H1 (cell line): ENCODE results near the gene VIPR2. TPM values are rescaled to one million over a fixed set of nuclear protein-coding genes. Genes with fewer than 3 reads are reported as not detected.

Experiments used
- CTCF ChIA-PET: fragments of 300-600 bp; sonication (Branson Sonifier 250); formaldehyde crosslinking; loops from one replicate; lab custom pipeline; 2021; ENCODE audit not compliant: partially characterized antibody; lab: Charles Lee
- POLR2A ChIA-PET: fragments of 300-600 bp; sonication (Branson Sonifier 250); formaldehyde crosslinking; loops from one replicate; lab custom pipeline; 2021; ENCODE audit warnings: inconsistent platforms; ENCODE audit not compliant: partially characterized antibody; lab: Charles Lee
- DNase-seq, 2 experiments: peaks; one replicate each; pipeline versions ENCODE4 v3.0.0 to v3.0.0-alpha.2; 2010 to 2022; ENCODE audit warnings: low spot score in 2 of 2, low read depth in 1 of 2, mixed read lengths in 1 of 2
- FAIRE-seq: peaks from 2 replicates; lab custom pipeline; 2011; peaks lifted over from hg19 to GRCh38; lab: Jason Lieb, UNC
- H2AFZ ChIP-seq: 2 replicates; pipeline ENCODE4 v1.8.1; 2012; ENCODE audit warnings: low read length, inconsistent platforms
- H2AK5ac ChIP-seq: 2 replicates; pipeline ENCODE4 v1.6.1; 2013; ENCODE audit warnings: low read depth, low read length
- H2BK120ac ChIP-seq: replicated peaks from 2 replicates; pipeline ENCODE3; 2013; ENCODE audit warnings: low read depth, low read length, inconsistent platforms
- H2BK12ac ChIP-seq: 2 replicates; pipeline ENCODE4 v1.6.1; 2013; ENCODE audit warnings: low read depth, low read length
- H2BK15ac ChIP-seq: 2 replicates; pipeline ENCODE4 v1.6.1; 2013; ENCODE audit warnings: low read length
- H2BK20ac ChIP-seq: 2 replicates; pipeline ENCODE4 v1.6.1; 2013; ENCODE audit warnings: low read length
- H2BK5ac ChIP-seq: 2 replicates; pipeline ENCODE4 v1.6.1; 2013; ENCODE audit warnings: low read depth, low read length
- H3K14ac ChIP-seq: 2 replicates; pipeline ENCODE4 v1.6.1; 2013; ENCODE audit warnings: inconsistent platforms; ENCODE audit not compliant: insufficient read length
- H3K18ac ChIP-seq: 2 replicates; pipeline ENCODE4 v1.6.1; 2013; ENCODE audit warnings: low read length; ENCODE audit errors: extremely low read depth
- H3K23ac ChIP-seq: 2 replicates; pipeline ENCODE4 v1.6.1; 2013; ENCODE audit warnings: inconsistent platforms; ENCODE audit not compliant: insufficient read length
- H3K23me2 ChIP-seq: 2 replicates; pipeline ENCODE4 v1.6.1; 2013; ENCODE audit warnings: low read depth, low read length
- H3K27ac ChIP-seq: 2 replicates; pipeline ENCODE4 v1.6.1; 2011; ENCODE audit warnings: low read depth, low read length, inconsistent platforms
- H3K27me3 ChIP-seq, 4 experiments: replicated peaks in 1 of 4; 1 replicate in 1 of 4; 2 replicates in 3 of 4; pipeline versions ENCODE4 v1.6.1 to v1.8.1; 2011 to 2013; ENCODE audit warnings: low read length in 3 of 4, mild to moderate bottlenecking in 3 of 4, inconsistent platforms in 2 of 4, mixed read lengths in 2 of 4, moderate library complexity in 1 of 4; ENCODE audit not compliant: control insufficient read depth in 3 of 4, insufficient read depth in 3 of 4; ENCODE audit errors: extremely low read depth in 1 of 4
- H3K36me3 ChIP-seq, 4 experiments: 2 replicates each; pipeline versions ENCODE4 v1.6.1 to v1.8.1; 2011 to 2013; ENCODE audit warnings: mild to moderate bottlenecking in 4 of 4, low read length in 3 of 4, moderate library complexity in 2 of 4, control low read depth in 1 of 4, inconsistent platforms in 1 of 4; ENCODE audit not compliant: insufficient read depth in 4 of 4, control insufficient read depth in 2 of 4
- H3K4ac ChIP-seq: replicated peaks from 2 replicates; pipeline ENCODE3; 2013; ENCODE audit warnings: low read length, low read depth, mixed read lengths, inconsistent platforms; ENCODE audit not compliant: insufficient read length
- H3K4me1 ChIP-seq, 4 experiments: replicated peaks in 1 of 4; 1 replicate in 1 of 4; 2 replicates in 3 of 4; pipeline versions ENCODE4 v1.6.1 to v1.8.1; 2011 to 2013; ENCODE audit warnings: low read length in 3 of 4, inconsistent platforms in 2 of 4, mixed read lengths in 1 of 4; ENCODE audit not compliant: insufficient read depth in 4 of 4, control insufficient read depth in 3 of 4
- H3K4me2 ChIP-seq, 2 experiments: 2 replicates each; pipeline versions ENCODE4 v1.6.1 to v1.8.1; 2011 to 2013; ENCODE audit warnings: low read depth in 2 of 2, low read length in 2 of 2, control low read depth in 1 of 2, inconsistent platforms in 1 of 2, mild to moderate bottlenecking in 1 of 2; ENCODE audit not compliant: insufficient read depth in 1 of 2
- H3K4me3 ChIP-seq, 4 experiments: fragments of 200-600, 300-600 bp in 1 of 4; sonication (generic), shearing (Covaris generic), sonication (Bioruptor Twin) in 1 of 4; 2 replicates each; pipeline versions ENCODE4 v1.5.1 to v1.8.1; 2011 to 2016; ENCODE audit warnings: low read length in 4 of 4, low read depth in 3 of 4, control low read depth in 2 of 4, inconsistent platforms in 2 of 4, mild to moderate bottlenecking in 2 of 4, mixed read lengths in 1 of 4, moderate library complexity in 1 of 4; ENCODE audit not compliant: insufficient read depth in 2 of 4; ENCODE audit errors: extremely low read depth in 1 of 4
- H3K56ac ChIP-seq: replicated peaks from 2 replicates; pipeline ENCODE3; 2013; ENCODE audit warnings: low read depth, mild to moderate bottlenecking, mixed read lengths, low read length, inconsistent platforms; ENCODE audit not compliant: insufficient read length
- H3K79me1 ChIP-seq: 2 replicates; pipeline ENCODE4 v1.6.1; 2013; ENCODE audit warnings: low read depth, low read length, control low read depth
- H3K79me2 ChIP-seq, 2 experiments: 2 replicates each; pipeline versions ENCODE4 v1.6.1 to v1.8.1; 2012 to 2013; ENCODE audit warnings: low read length in 2 of 2, mild to moderate bottlenecking in 2 of 2, inconsistent platforms in 1 of 2; ENCODE audit not compliant: insufficient read depth in 2 of 2, control insufficient read depth in 1 of 2
- H3K9ac ChIP-seq, 4 experiments: replicated peaks in 1 of 4; 1 replicate in 1 of 4; 2 replicates in 3 of 4; pipeline versions ENCODE4 v1.6.1 to v1.8.1; 2011 to 2013; ENCODE audit warnings: low read depth in 3 of 4, low read length in 3 of 4, control low read depth in 2 of 4, mild to moderate bottlenecking in 2 of 4, moderate library complexity in 2 of 4, inconsistent platforms in 1 of 4; ENCODE audit errors: extremely low read depth in 1 of 4
- H3K9me3 ChIP-seq, 2 experiments: 2 replicates each; pipeline versions ENCODE4 v1.6.1 to v1.8.1; 2012 to 2013; ENCODE audit warnings: mild to moderate bottlenecking in 2 of 2, moderate library complexity in 2 of 2, control low read depth in 1 of 2, inconsistent platforms in 1 of 2, low read depth in 1 of 2, low read length in 1 of 2, mixed read lengths in 1 of 2; ENCODE audit not compliant: insufficient read depth in 2 of 2
- H4K20me1 ChIP-seq, 2 experiments: replicated peaks in 1 of 2; 2 replicates each; pipeline versions ENCODE3 to v1.8.1; 2011 to 2013; ENCODE audit warnings: inconsistent platforms in 2 of 2, low read length in 2 of 2, mild to moderate bottlenecking in 1 of 2; ENCODE audit not compliant: insufficient read depth in 2 of 2, control insufficient read depth in 1 of 2
- H4K5ac ChIP-seq: 2 replicates; pipeline ENCODE4 v1.6.1; 2013; ENCODE audit warnings: low read length, low read depth, mixed read lengths, inconsistent platforms; ENCODE audit not compliant: insufficient read length
- H4K8ac ChIP-seq: 2 replicates; pipeline ENCODE4 v1.8.0; 2013; ENCODE audit warnings: mild to moderate bottlenecking, moderate library complexity, low read length, inconsistent platforms; ENCODE audit not compliant: insufficient read depth; ENCODE audit errors: extremely low read depth
- H4K91ac ChIP-seq: replicated peaks from 2 replicates; pipeline ENCODE3; 2013; ENCODE audit warnings: low read length, mixed read lengths, inconsistent platforms; ENCODE audit not compliant: insufficient read length
- MAFK ChIP-seq: IDR thresholded peaks from 2 replicates; pipeline ENCODE4 v1.6.1; 2012; ENCODE audit warnings: low read depth, mild to moderate bottlenecking, improper control_type of control experiment, low read length
- TAF1 ChIP-seq: IDR thresholded peaks from 2 replicates; pipeline ENCODE4 v1.6.1; 2011; ENCODE audit warnings: mild to moderate bottlenecking, low read depth, low read length
- WGBS, 2 experiments: shearing (Covaris generic) in 1 of 2; methylation state at CpG; one replicate each; pipeline versions ENCODE4 v1.1.6 to v1.1.7; 2013 to 2015; ENCODE audit warnings: low lambda C conversion rate in 2 of 2, mixed read lengths in 2 of 2, inconsistent platforms in 1 of 2, low coverage in 1 of 2, missing lambda C conversion rate in 1 of 2; ENCODE audit not compliant: insufficient replicate concordance in 2 of 2, insufficient coverage in 1 of 2, insufficient read length in 1 of 2; ENCODE audit errors: extremely low coverage in 1 of 2, missing lambda C conversion rate in 1 of 2; 5-methylcytosine and 5-hydroxymethylcytosine counted together
- polyA plus RNA-seq, 7 experiments: library from polyadenylated mRNA; depleted of rRNA in 3 of 7; stranded (reverse) in 5 of 7; unstranded in 2 of 7; fragments of >200 nt in 5 of 7; fragments of 200-250 nt in 2 of 7; gene quantifications; 1 replicate in 5 of 7; 2 replicates in 1 of 7; 4 replicates in 1 of 7; pipeline versions ENCODE4 v1.2.1 to v1.2.3, GENCODE V29; 2011 to 2013; ENCODE audit warnings: missing spikeins in 2 of 7, mixed read lengths in 2 of 7
- total RNA-seq: library from RNA; stranded (reverse); fragmentation: NEBNext Ultra II Directional; extraction: Animal tissue kit (Norgen Biotek cat#: 25700); gene quantifications from 2 replicates; pipeline ENCODE4 v1.2.1, GENCODE V29; 2021
- TF ChIP-seq, protein P1 (sequence below): IDR thresholded peaks from 2 replicates; pipeline ENCODE4 v1.6.1; 2011; ENCODE audit warnings: low read depth, mild to moderate bottlenecking, low read length; ENCODE audit not compliant: insufficient read depth

VIPR2 gene
- total and polyA plus RNA-seq, 2 of the 8 experiments (the other 6 are each of a cell fraction or from before 2014, with no cell fraction given): 2.4 to 6.3 TPM

DNA sequence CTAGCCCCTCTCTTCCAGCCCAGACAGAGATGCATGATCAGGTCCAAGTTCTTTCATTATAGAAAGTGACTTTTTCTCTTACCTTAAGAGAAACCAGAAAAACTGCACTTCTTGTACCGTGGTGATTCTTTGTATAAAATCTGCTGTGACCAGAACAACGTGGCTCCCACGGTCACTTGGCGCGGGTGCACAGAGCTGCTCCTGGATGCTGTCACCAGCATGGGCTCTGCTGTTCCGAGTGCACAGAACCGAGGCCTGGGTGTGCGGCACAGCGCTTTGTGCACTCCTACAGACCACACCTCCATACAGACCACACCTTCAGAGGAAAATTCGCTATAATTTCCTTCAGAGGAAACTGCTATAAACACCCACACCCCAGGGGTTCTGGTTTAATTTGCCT lies 26.0 kb downstream of the VIPR2 start:
- Histone ChIP-seq H2AK5ac (no peak overlapping the region), H3K4ac (no peak overlapping the region), H4K5ac (no peak overlapping the region), H3K9me3 (no peaks in the 10 kb centered on the region), H2BK120ac (no peak overlapping the region), H3K79me2 (no peaks in the 10 kb centered on the region), H3K9ac (no peak overlapping the region), H4K91ac (no peak overlapping the region), H3K4me1 (peaks cover 0 to 6% (median 2%) of the 10 kb centered on the region in 4 experiments; a peak in 5 of 7 replicates), H2AFZ (no peak overlapping the region), H3K14ac (no peak overlapping the region), H3K27me3 (no peaks in the 10 kb centered on the region), H3K18ac (no peak overlapping the region), H3K4me2 (no peak overlapping the region), H3K56ac (no peak overlapping the region), H3K4me3 (no peak overlapping the region), H3K79me1 (0 out of 2 replicates have a peak, but pooled peaks cover 2% of the 10 kb centered on the region), H4K8ac (no peak overlapping the region), H2BK12ac (no peak overlapping the region), H3K27ac (no peak overlapping the region), H2BK20ac (no peak overlapping the region), H3K23me2 (no peaks in the 10 kb centered on the region), H3K23ac (no peak overlapping the region), H2BK5ac (no peak overlapping the region), H2BK15ac (no peak overlapping the region), H3K36me3 (no peaks in the 10 kb centered on the region), H4K20me1 (no peaks in the 10 kb centered on the region)
- POLR2A ChIA-PET: no interaction called here
- FAIRE-seq: no peak
- CTCF ChIA-PET: interaction anchor here (1.2 to 1.9 kb wide), 3 partner anchors 18 to 116 kb away, joined by 3 to 7 read pairs (median 3); no protein-coding TSS in a partner anchor
- 98% methylated on average over 10 of the region's 10 CpGs; no CpG with 5 or more reads in 1 of the 2 experiments for WGBS, 2 experiments
- no peak for DNase-seq
- TF ChIP-seq MAFK (no peak), TAF1 (no peak)
- TF ChIP-seq, protein P1, sequence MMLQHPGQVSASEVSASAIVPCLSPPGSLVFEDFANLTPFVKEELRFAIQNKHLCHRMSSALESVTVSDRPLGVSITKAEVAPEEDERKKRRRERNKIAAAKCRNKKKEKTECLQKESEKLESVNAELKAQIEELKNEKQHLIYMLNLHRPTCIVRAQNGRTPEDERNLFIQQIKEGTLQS: no peak
